MV-4-11 (cell line): ENCODE measurements around the gene PIGB.
"Not testable (repeated sequence)": the region's sequence is repeated elsewhere in the genome, so short reads cannot be mapped to it uniquely, and the experiment has no call there.

Experiments
- DNase-seq: peaks from one replicate; lab custom pipeline; 2025; lab: John Stamatoyannopoulos, UW

The PIGB gene

GRCh38 chr15:55379095-55379494 lies 60.1 kb downstream of the PIGB start:
- no peak for DNase-seq

- no peak for DNase-seq
Observed at GRCh38 chr15:55381595-55381994, 62.6 kb downstream of the PIGB start.

- no peak for DNase-seq
Observed at GRCh38 chr15:55383687-55384086, 64.7 kb downstream of the PIGB start.

GRCh38 chr15:55387027-55387426 lies 68.0 kb downstream of the PIGB start:
- DNase-seq = no peak

GRCh38 chr15:55389264-55389607 lies 70.2 kb downstream of the PIGB start:
- no peak for DNase-seq

GRCh38 chr15:55394694-55395093 lies 75.7 kb downstream of the PIGB start:
- DNase-seq = peak; percentile 93

GRCh38 chr15:55398243-55398642 lies 79.2 kb downstream of the PIGB start:
- no peak for DNase-seq

GRCh38 chr15:55400050-55400449 lies 81.0 kb downstream of the PIGB start:
- DNase-seq = not testable (repeated sequence)

- DNase-seq = no peak
Observed at GRCh38 chr15:55401786-55402246, 82.8 kb downstream of the PIGB start.

- DNase-seq = no peak
Observed at GRCh38 chr15:55402707-55403106, 83.7 kb downstream of the PIGB start.

- peak; percentile 96 for DNase-seq
Observed at GRCh38 chr15:55403531-55403930, 84.5 kb downstream of the PIGB start.
